Measurements from ENCODE around the gene ESAM. TPM values are rescaled to one million over a fixed set of nuclear protein-coding genes. Genes with fewer than 3 reads are reported as not detected.

ESAM gene
- polyA plus RNA-seq, 4 donors, result 0.67 to 38.3 (median 6.9) TPM

- no peak overlapping the region for H3K27ac ChIP-seq (ENCODE audit: low read depth in 1 of 3, low read length in 2 of 3)
- H3K4me1 ChIP-seq (ENCODE audit: control insufficient read depth in 3 of 3, insufficient read depth in 2 of 3, low read depth in 1 of 3, low read length in 2 of 3), result peaks cover 0 to 11% (median 4%) of the 10 kb centered on the region in 3 donors
- H3K36me3 ChIP-seq (ENCODE audit: control insufficient read depth in 3 of 3, insufficient read depth in 2 of 3, low read depth in 1 of 3, low read length in 3 of 3), result peaks cover 0 to 20% (median 0%) of the 10 kb centered on the region in 3 donors
- FAIRE-seq (no peak), DNase-seq (no peak)
- H3K9me3 ChIP-seq (ENCODE audit: control insufficient read depth in 2 of 2, insufficient read depth in 1 of 2, low read depth in 1 of 2, low read length in 1 of 2), result no peaks in the 10 kb centered on the region
- no peak overlapping the region for H3K4me3 ChIP-seq (ENCODE audit: low read depth in 1 of 3, low read length in 3 of 3)
- WGBS, 3 donors, result 98 to 100% (median 99%) methylated on average over 2 of the region's 2 CpGs
- peaks cover 0 to 18% (median 2%) of the 10 kb centered on the region in 3 donors for H3K27me3 ChIP-seq (ENCODE audit: control insufficient read depth in 3 of 3, insufficient read depth in 3 of 3, low read length in 3 of 3)
Measured at GRCh38 chr11:124766156-124766555, 4.1 kb upstream of the ESAM start.

- Histone ChIP-seq H3K4me3 (ENCODE audit: low read depth in 1 of 3, low read length in 3 of 3) (peak overlapping the region; percentile 49 to 60 (median 55)), H3K4me1 (ENCODE audit: control insufficient read depth in 3 of 3, insufficient read depth in 2 of 3, low read depth in 1 of 3, low read length in 2 of 3) (peaks cover 0 to 35% (median 4%) of the 10 kb centered on the region in 3 donors), H3K36me3 (ENCODE audit: control insufficient read depth in 3 of 3, insufficient read depth in 2 of 3, low read depth in 1 of 3, low read length in 3 of 3) (peaks cover 0 to 11% (median 0%) of the 10 kb centered on the region in 3 donors), H3K27me3 (ENCODE audit: control insufficient read depth in 3 of 3, insufficient read depth in 3 of 3, low read length in 3 of 3) (peaks cover 0 to 46% (median 15%) of the 10 kb centered on the region in 3 donors), H3K9me3 (ENCODE audit: control insufficient read depth in 2 of 2, insufficient read depth in 1 of 2, low read depth in 1 of 2, low read length in 1 of 2) (peaks cover 0 to 6% of the 10 kb centered on the region in 2 donors), H3K27ac (ENCODE audit: low read depth in 1 of 3, low read length in 2 of 3) (peak overlapping the region in 1 of 3 donors; percentile 57)
- WGBS, 3 donors, result 3 to 6% (median 6%) methylated on average over 21 of the region's 21 CpGs
- peak; percentile 71 to 91 for DNase-seq
- FAIRE-seq, result no peak
Measured at GRCh38 chr11:124763156-124763947, 1.3 kb upstream of the ESAM start.

GRCh38 chr11:124762624-124763155 is 600 bp upstream of the ESAM start:
- peaks cover 0 to 40% (median 4%) of the 10 kb centered on the region in 3 donors for H3K4me1 ChIP-seq (ENCODE audit: control insufficient read depth in 3 of 3, insufficient read depth in 2 of 3, low read depth in 1 of 3, low read length in 2 of 3)
- no peak for FAIRE-seq
- H3K36me3 ChIP-seq (ENCODE audit: control insufficient read depth in 3 of 3, insufficient read depth in 2 of 3, low read depth in 1 of 3, low read length in 3 of 3), result peaks cover 0 to 11% (median 0%) of the 10 kb centered on the region in 3 donors
- H3K4me3 ChIP-seq (ENCODE audit: low read depth in 1 of 3, low read length in 3 of 3), result peak overlapping the region; percentile 49 to 60 (median 55)
- peak overlapping the region in 1 of 3 donors; percentile 57 for H3K27ac ChIP-seq (ENCODE audit: low read depth in 1 of 3, low read length in 2 of 3)
- peak; percentile 40 to 47 for DNase-seq
- WGBS, 3 donors, result 1% methylated on average over 42 to 45 of the region's 45 CpGs
- H3K27me3 ChIP-seq (ENCODE audit: control insufficient read depth in 3 of 3, insufficient read depth in 3 of 3, low read length in 3 of 3), result peaks cover 0 to 53% (median 15%) of the 10 kb centered on the region in 3 donors
- H3K9me3 ChIP-seq (ENCODE audit: control insufficient read depth in 2 of 2, insufficient read depth in 1 of 2, low read depth in 1 of 2, low read length in 1 of 2), result peaks cover 0 to 6% of the 10 kb centered on the region in 2 donors

DNA sequence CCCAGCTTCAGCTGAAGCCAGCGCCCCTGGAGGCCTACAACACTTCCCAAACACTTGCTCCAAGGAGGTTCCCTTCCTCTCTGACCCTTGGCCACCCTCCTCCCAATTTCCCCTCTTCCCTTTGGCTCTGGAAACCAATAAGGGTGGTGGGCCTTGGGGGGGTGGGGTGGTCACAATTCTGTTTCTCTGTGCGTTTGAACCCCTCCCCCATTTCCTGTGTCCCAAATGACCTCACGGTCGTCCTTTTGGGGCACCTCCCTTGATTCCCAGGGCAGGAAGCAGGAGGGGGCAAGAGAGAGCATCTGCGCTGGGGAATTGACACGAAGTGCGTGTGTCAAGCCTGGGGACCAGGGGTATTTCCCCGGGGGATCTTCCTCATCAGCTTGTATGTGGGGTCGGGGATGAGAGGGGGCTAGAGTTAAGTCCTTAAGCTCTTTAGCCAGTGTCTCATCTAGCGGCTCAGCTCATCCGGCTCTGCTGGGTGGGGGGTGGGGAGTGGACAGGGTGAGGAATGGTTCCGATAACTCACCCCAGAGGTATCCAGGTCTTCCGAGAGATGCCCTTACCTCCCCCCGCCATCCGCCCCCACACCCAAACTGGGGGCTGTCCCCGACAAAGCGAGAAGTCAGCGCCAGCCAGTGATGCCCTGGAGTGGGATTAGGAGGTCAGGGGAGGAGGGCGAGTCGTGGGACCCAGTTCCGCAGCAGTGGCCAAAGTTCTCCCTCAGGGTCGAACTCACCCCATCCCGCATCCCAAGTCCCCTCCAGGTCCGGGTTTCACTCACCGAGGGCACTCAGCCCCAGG is 587 bp downstream of the ESAM start:
- peaks cover 0 to 65% (median 15%) of the 10 kb centered on the region in 3 donors for H3K27me3 ChIP-seq (ENCODE audit: control insufficient read depth in 3 of 3, insufficient read depth in 3 of 3, low read length in 3 of 3)
- FAIRE-seq, result no peak
- 11 to 23% (median 23%) methylated on average over 22 to 25 of the region's 25 CpGs for WGBS, 3 donors

DNA sequence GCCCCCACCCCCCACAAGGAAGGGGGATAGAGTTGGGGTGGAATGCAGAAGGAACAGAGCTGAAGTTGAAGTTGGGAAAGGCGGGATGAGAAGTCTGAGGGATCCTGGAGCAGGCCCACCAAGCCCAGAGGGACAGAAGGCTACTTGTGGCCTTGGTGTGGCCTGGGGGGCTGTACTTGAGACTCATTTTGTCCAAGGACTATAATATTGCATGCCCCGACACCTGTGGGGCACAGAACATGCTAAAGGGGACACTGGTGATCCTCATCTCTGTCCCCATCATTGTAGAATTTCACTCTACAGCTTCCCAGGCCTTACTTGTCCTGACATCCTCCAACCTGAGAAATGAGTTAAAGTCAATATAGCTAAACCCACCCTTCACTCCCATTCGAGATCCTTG is 1.3 kb downstream of the ESAM start:
- H3K9me3 ChIP-seq (ENCODE audit: control insufficient read depth in 2 of 2, insufficient read depth in 1 of 2, low read depth in 1 of 2, low read length in 1 of 2), result peaks cover 0 to 6% of the 10 kb centered on the region in 2 donors
- H3K4me1 ChIP-seq (ENCODE audit: control insufficient read depth in 3 of 3, insufficient read depth in 2 of 3, low read depth in 1 of 3, low read length in 2 of 3), result peaks cover 0 to 40% (median 4%) of the 10 kb centered on the region in 3 donors
- peaks cover 0 to 3% (median 0%) of the 10 kb centered on the region in 3 donors for H3K36me3 ChIP-seq (ENCODE audit: control insufficient read depth in 3 of 3, insufficient read depth in 2 of 3, low read depth in 1 of 3, low read length in 3 of 3)
- H3K27me3 ChIP-seq (ENCODE audit: control insufficient read depth in 3 of 3, insufficient read depth in 3 of 3, low read length in 3 of 3), result peaks cover 0 to 72% (median 15%) of the 10 kb centered on the region in 3 donors
- FAIRE-seq (no peak), DNase-seq (no peak)
- peak overlapping the region in 1 of 3 donors; percentile 43 for H3K4me3 ChIP-seq (ENCODE audit: low read depth in 1 of 3, low read length in 3 of 3)
- peak overlapping the region in 1 of 3 donors; percentile 56 for H3K27ac ChIP-seq (ENCODE audit: low read depth in 1 of 3, low read length in 2 of 3)
- 68 to 84% (median 84%) methylated on average over 3 of the region's 3 CpGs for WGBS, 3 donors

More for the DNA sequence above, 587 bp downstream of the ESAM start:
- DNase-seq, result no peak
- H3K36me3 ChIP-seq (ENCODE audit: control insufficient read depth in 3 of 3, insufficient read depth in 2 of 3, low read depth in 1 of 3, low read length in 3 of 3), result peaks cover 0 to 3% (median 0%) of the 10 kb centered on the region in 3 donors
- H3K4me1 ChIP-seq (ENCODE audit: control insufficient read depth in 3 of 3, insufficient read depth in 2 of 3, low read depth in 1 of 3, low read length in 2 of 3), result peaks cover 0 to 40% (median 4%) of the 10 kb centered on the region in 3 donors
- peak overlapping the region; percentile 43 to 60 (median 55) for H3K4me3 ChIP-seq (ENCODE audit: low read depth in 1 of 3, low read length in 3 of 3)
- H3K27ac ChIP-seq (ENCODE audit: low read depth in 1 of 3, low read length in 2 of 3), result peak overlapping the region in 2 of 3 donors; percentile 35 to 56
- H3K9me3 ChIP-seq (ENCODE audit: control insufficient read depth in 2 of 2, insufficient read depth in 1 of 2, low read depth in 1 of 2, low read length in 1 of 2), result peaks cover 0 to 6% of the 10 kb centered on the region in 2 donors

GRCh38 chr11:124760205-124760652 is 1.9 kb downstream of the ESAM start:
- peaks cover 0 to 40% (median 4%) of the 10 kb centered on the region in 3 donors for H3K4me1 ChIP-seq (ENCODE audit: control insufficient read depth in 3 of 3, insufficient read depth in 2 of 3, low read depth in 1 of 3, low read length in 2 of 3)
- whole genome bisulfite sequencing, 3 donors, result 22 to 45% (median 45%) methylated on average over 25 of the region's 25 CpGs
- DNase-seq (no peak), FAIRE-seq (no peak)
- peak overlapping the region in 2 of 3 donors; percentile 15 to 56 for H3K27ac ChIP-seq (ENCODE audit: low read depth in 1 of 3, low read length in 2 of 3)
- peaks cover 0 to 6% of the 10 kb centered on the region in 2 donors for H3K9me3 ChIP-seq (ENCODE audit: control insufficient read depth in 2 of 2, insufficient read depth in 1 of 2, low read depth in 1 of 2, low read length in 1 of 2)
- H3K36me3 ChIP-seq (ENCODE audit: control insufficient read depth in 3 of 3, insufficient read depth in 2 of 3, low read depth in 1 of 3, low read length in 3 of 3), result no peaks in the 10 kb centered on the region
- H3K4me3 ChIP-seq (ENCODE audit: low read depth in 1 of 3, low read length in 3 of 3), result peak overlapping the region in 1 of 3 donors; percentile 43
- peaks cover 0 to 75% (median 15%) of the 10 kb centered on the region in 3 donors for H3K27me3 ChIP-seq (ENCODE audit: control insufficient read depth in 3 of 3, insufficient read depth in 3 of 3, low read length in 3 of 3)

GRCh38 chr11:124759266-124760204 is 2.6 kb downstream of the ESAM start:
- H3K27me3 ChIP-seq (ENCODE audit: control insufficient read depth in 3 of 3, insufficient read depth in 3 of 3, low read length in 3 of 3), result peaks cover 0 to 80% (median 15%) of the 10 kb centered on the region in 3 donors
- peak overlapping the region in 1 of 3 donors; percentile 72 for H3K27ac ChIP-seq (ENCODE audit: low read depth in 1 of 3, low read length in 2 of 3)
- H3K36me3 ChIP-seq (ENCODE audit: control insufficient read depth in 3 of 3, insufficient read depth in 2 of 3, low read depth in 1 of 3, low read length in 3 of 3), result no peaks in the 10 kb centered on the region
- peak overlapping the region in 1 of 3 donors; percentile 43 for H3K4me3 ChIP-seq (ENCODE audit: low read depth in 1 of 3, low read length in 3 of 3)
- peaks cover 0 to 6% of the 10 kb centered on the region in 2 donors for H3K9me3 ChIP-seq (ENCODE audit: control insufficient read depth in 2 of 2, insufficient read depth in 1 of 2, low read depth in 1 of 2, low read length in 1 of 2)
- no peak for DNase-seq
- H3K4me1 ChIP-seq (ENCODE audit: control insufficient read depth in 3 of 3, insufficient read depth in 2 of 3, low read depth in 1 of 3, low read length in 2 of 3), result peaks cover 0 to 40% (median 4%) of the 10 kb centered on the region in 3 donors
- no peak for FAIRE-seq
- WGBS, 3 donors, result 17 to 40% (median 25%) methylated on average over 48 to 52 of the region's 52 CpGs

Measured in small intestine (tissue), 7 donors.